NCI-H1694 treated with DMSO at 0.1 percent for 48 hours (cell line): ENCODE data around the gene RPS6KB2.
"Not testable (repeated sequence)": the region's sequence is repeated elsewhere in the genome, so short reads cannot be mapped to it uniquely, and the experiment has no call there.

Experiments
- DNase-seq: peaks from one replicate; lab custom pipeline; 2025; lab: John Stamatoyannopoulos, UW

The RPS6KB2 gene

GRCh38 chr11:67397986-67398660, 30.2 kb upstream of the RPS6KB2 start:
- DNase-seq, result no peak

GRCh38 chr11:67398661-67399563, 29.4 kb upstream of the RPS6KB2 start:
- DNase-seq, result no peak

- DNase-seq, result no peak
Measured at GRCh38 chr11:67400251-67400941, 27.9 kb upstream of the RPS6KB2 start.

- DNase-seq, result no peak
Measured at GRCh38 chr11:67400942-67401494, 27.3 kb upstream of the RPS6KB2 start.

GRCh38 chr11:67401495-67402191, 26.7 kb upstream of the RPS6KB2 start, which contains the start of gene PPP1CA:
PPP1CA (minus strand) TSS chr11:67401858; CDS start chr11:67401782, 76 bp downstream.
- DNase-seq, result peak; percentile 78

GRCh38 chr11:67402192-67402839, 26.0 kb upstream of the RPS6KB2 start:
- DNase-seq, result not testable (repeated sequence)

- DNase-seq, result not testable (repeated sequence)
Measured at GRCh38 chr11:67403085-67403484, 25.2 kb upstream of the RPS6KB2 start.

- DNase-seq, result no peak
Measured at GRCh38 chr11:67404515-67405195, 23.6 kb upstream of the RPS6KB2 start.

- DNase-seq, result no peak
Measured at GRCh38 chr11:67405196-67405567, 23.1 kb upstream of the RPS6KB2 start.

- no peak for DNase-seq
Measured at GRCh38 chr11:67405688-67406339, 22.5 kb upstream of the RPS6KB2 start.

- no peak for DNase-seq
Measured at GRCh38 chr11:67406420-67406968, 21.8 kb upstream of the RPS6KB2 start.

GRCh38 chr11:67406969-67407687, 21.2 kb upstream of the RPS6KB2 start:
- no peak for DNase-seq

GRCh38 chr11:67407688-67408163, 20.6 kb upstream of the RPS6KB2 start:
- no peak for DNase-seq

- DNase-seq, result no peak
Measured at GRCh38 chr11:67408437-67409200, 19.7 kb upstream of the RPS6KB2 start.

GRCh38 chr11:67409261-67409666, 19.0 kb upstream of the RPS6KB2 start:
- DNase-seq, result no peak

- no peak for DNase-seq
Measured at GRCh38 chr11:67409781-67410368, 18.4 kb upstream of the RPS6KB2 start.

- DNase-seq, result no peak
Measured at GRCh38 chr11:67410369-67410831, 17.9 kb upstream of the RPS6KB2 start.
